ENCODE measurements around the gene IRAK2.

GRCh38 chr3:10173095-10173925 is 8.6 kb downstream of the IRAK2 start:
- TF ChIP-seq CTCF (IDR thresholded peaks at IDR 0.05), result no peak
- no peak for TF ChIP-seq POLR2A (IDR thresholded peaks at IDR 0.05)
